ENCODE measurements around the gene ZG16B.
A peak's percentile ranks its signal among the peaks of the same experiment; 100 is the strongest.

Gene ZG16B

DNA sequence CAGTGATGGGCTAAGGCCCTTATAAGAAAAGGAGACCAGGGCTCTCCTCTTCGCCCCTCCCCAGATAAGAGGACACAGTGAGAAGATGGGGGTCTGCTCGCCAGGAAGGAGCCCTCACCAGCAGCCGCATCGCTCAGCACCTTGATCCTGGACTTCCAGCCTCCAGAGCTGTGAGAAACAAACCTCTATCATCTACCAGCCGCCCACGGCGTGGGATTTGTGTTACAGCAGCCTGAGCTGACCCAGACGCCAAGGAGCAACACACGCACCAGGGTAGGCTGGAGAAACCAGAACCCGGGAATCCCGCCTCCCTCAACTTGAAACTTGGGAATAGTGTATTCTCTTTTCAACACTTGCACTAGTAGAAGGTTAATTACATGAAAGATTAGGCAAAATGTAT is 4.2 kb upstream of the ZG16B start:
- DNase-seq = no peak

DNA sequence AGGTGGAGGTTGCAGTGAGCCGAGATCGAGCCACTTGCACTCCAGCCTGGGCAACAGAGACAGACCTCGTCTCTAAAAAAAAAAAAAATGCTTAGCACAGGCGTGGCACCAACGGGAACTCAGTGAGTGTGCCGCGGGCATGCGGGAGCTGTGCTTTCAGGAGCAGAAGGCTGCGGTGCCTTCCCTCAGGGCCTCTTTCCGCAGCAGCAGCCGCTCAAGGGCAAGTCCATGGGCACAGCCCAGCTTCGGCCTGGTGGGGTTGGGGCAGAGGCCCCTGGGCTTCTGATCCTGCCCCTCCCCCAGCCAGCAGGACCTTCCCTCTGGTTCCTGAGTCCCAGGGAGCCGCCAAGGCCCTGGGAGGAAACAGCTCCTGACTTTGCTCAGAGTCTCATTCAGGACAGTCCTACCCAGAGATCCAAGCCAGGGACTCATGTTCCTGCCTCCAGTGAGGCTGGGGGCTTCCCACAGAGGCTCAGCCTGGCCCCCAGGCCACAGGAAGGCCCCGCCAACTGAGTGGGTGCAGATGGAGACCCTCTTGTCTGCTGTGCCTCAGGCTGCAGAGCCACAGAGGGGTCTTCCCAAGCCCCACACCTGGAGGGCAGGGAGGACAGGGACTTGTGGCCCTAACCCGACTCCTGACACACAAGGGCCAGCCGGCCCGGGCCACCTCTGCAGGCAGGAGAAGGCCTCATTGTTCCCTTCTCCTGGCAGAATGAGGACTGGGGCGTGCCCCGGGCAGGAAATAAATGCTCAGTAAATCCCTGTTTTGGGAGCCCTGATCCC is 3.3 kb upstream of the ZG16B start:
- no peak for DNase-seq

DNA sequence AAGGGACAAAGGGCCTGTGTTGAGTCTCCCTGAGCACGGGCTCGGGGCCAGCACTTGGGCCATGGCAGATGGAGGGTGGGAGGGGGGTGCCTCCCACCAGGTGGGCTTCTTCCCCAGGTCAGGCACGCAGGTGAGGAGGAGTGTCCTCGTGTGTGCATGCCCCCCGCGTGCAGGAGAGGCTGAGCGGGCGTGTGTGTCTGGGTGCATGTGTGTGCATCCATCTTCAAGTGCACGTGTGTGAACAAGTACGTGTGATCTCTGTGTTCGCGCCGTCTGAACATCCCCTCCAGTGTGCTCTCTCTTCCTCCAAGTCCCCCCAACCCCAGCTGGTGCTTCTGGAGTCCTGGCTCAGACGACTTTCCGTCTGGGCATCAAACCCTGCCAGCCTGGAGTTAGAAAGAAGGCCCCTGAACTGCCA is 2.7 kb upstream of the ZG16B start:
- DNase-seq = no peak

DNA sequence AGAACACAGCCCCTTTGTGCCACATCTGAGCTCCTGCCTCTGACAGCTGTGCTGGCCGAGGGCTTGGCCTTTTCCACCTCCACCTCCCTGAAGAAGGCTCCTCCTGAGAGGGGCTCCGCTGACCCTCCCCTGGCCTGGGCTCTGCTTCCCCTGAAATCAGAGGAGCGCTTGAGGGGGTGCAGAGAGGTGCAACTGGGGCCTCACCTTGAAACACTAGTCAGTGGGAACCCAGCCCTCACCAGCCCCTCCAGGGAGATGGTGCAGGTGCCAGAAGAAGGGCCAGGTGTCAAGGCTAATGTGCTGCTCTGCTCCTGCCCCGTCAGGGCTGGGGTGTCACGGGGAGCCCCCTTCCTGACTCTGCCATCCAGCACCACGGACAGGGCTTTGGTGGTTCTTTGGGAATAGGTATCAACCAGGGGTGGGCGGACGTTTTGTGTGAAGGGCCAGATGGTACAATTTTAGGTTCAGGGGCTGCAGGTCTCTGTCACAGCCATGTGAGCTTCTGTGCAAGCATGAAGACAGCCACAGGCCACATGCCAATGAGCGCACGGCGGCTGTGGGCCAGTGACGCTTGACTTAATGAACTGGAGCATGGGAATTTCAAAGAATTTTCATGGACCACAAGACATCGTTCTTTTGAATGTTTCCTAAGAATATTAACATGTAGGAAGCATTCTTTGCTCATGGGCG is 2.1 kb upstream of the ZG16B start:
- no peak for DNase-seq

DNA sequence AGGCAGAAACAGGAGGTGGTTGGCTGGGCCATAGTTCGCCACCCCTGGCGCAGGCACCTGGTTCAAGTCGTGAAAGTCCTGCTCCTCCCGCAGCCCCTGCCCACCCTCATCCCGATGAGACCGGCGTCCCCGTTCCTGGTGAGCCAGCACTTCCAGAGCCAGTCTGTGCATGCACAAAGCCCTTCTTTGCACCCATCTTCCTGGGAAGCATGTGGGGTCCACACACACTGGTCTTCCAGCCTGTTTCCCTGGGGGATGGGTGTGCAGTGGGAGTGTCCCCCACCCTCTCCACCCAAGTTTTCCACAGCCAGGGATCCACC is 1.6 kb upstream of the ZG16B start:
- DNase-seq = no peak

DNA sequence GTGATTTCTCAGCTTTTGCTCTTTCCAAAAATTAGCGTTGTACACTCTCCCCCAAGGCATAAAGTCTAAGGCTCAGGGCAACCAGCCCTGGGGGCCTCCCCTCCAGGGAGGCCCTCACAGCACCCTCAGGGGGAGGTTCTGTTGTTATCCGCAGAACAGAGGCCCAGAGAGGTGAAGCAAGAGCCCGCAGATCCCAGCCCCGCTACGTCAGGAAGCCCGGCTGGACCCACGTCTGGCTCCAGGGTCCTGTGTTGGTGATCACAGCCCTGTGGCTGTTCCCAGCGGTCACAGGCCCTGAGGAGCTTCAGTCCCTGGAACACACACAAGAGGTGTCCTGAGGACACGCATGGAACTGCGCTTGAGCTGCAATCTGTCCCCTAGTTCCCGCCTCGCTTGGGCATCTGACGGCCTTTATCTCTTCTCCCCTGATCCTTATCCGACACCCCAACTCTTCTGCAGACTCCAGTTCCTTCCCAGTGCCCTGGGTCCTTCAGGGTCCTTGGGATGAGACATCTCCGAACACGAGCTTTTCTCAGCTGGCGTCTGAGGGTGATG is 1.1 kb upstream of the ZG16B start:
- no peak for DNase-seq

DNA sequence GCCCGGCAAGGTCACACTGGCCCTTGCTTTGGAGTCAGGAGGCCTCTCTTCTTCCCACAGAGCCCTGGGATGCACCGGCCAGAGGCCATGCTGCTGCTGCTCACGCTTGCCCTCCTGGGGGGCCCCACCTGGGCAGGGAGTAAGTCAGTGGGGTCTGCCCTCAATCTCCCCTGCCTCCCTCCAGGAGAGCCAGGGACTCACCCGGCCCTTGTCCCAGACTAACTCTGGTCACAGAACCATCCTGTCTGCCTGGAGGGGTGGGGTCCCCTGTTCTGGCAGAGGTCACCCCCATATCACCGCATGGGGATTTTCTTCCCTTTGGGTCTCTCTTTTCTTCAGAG is 222 bp downstream of the ZG16B start:
- DNase-seq = no peak

DNA sequence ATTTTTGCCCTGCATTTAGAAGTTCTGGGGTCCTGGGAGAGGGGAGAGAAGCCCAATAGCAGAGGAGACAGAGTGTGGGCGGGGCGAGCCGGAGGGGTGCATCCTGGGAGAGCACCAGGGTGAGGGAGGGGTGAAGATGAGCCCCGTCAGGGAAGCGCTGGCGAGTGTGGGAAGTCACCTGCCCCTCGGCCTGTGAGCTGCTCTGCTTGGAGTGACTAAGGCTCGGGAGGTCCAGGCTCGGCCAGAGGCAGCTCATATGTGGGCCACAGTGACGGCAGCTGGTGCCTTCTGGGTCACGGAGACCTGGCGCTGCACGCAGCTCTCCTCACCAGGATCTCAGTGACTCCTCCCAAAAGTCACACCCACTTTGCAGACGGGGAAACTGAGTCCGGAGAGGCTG is 1.1 kb downstream of the ZG16B start:
- no peak for DNase-seq

DNA sequence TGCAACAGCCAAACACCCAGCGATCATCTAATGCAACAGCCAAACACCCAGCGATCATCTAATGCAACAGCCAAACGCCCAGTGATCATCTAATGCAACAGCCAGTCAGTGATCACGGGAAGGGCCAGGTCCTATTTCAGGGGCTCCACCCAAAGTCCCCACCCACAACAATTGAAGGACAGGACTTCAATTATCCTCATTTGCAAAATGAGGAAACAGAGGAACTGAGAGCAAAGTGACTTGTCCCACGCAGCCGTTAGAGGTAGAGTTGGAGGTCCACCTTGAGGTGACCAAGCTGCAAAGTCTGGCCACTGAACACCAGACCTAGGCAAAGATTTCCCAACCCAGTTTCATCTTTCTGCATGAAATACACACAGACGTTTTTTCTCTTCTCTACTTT is 3.7 kb downstream of the ZG16B start:
- no peak for DNase-seq

DNA sequence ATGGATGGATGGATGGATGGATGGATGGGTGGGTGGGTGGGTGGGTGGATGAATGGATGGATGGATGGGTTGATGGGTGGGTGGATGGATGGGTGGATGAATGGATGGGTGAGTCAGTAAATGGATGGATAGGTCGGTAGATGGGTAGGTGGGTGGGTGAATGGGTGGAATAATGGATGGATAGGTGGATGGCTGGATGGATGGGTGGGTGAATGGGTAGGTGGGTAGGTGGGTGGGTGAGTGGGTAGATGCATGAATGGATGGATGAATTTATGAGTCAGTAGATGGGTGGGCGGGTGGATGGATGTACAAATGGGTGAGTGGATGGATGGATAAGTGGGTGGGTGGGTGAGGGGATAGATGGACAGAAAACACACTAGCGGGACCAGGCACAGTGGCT is 4.9 kb downstream of the ZG16B start:
- DNase-seq = no peak

DNA sequence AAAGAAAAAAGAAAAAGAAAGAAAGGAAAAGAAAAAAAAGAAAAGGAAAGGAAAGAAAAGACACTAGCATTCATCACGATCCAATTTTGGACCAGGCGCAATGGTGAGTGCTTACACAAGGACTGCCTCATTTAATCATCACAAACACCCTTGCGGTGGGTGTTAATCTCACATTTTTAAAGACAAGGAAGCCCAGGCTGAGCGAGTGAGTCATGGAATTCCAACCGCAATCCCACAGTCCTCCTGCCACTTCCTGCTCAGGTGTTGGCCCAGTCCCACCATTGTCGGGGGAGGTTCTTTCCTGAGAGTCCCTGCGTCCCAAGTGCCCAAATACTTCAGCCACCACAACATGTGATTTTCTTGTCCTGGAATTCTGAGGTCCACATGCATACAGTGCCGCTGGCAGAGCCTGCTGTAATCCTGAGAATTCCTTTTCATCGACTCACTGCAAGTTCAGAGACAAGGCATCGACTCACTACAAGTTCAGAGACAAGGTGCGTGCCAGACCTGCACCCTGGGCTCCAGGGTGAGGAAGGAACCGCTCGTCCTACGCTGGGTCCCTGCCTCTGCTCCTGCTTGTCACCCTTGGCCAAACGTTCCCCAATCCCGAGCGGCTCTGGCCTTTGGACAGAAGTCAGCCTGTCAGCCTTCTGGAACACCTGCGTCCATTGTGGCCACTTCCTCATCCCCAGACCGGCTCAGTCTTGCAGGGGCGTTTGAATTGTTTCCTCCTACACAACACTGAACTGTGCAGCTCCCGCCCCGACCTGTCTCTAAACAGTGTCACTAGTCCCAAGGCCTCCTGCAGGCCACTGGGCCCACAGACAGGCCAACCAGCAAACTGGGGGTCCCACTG is 5.8 kb downstream of the ZG16B start:
- DNase-seq = no peak

DNA sequence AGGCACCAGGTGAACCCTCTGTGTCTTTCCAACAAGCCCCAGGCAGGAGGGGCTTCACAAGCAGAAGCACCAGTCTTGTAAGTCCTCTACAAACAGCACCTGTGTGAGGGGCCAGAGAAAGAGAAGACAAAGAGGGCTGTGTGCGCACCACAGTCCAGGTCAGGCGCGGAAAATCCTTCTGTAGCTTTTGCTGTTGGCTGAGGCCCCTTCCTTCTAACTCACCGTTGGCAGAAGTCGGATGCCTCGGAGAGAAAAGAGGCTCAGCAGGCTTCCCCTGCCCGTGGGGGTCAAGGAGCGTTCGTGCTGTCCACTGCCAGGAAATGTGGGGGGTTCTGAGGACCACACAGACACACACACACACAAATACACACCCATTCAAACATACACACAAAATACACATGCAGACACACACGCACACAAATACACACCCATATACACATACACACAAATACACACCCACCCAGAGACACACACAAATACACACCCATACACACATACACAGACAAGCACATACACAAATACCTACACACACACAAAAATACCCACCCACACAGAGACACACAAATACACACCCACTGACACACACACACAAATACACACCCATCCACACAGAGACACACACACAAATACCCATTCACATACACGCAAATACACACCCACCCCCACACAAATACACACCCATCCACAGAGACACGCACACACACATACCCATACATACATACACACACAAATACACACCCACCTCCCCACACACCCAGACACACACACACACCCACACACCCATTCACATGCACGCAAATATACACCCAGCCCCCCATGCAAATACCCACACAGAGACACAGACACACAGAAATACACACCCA is 6.8 kb downstream of the ZG16B start:
- no peak for DNase-seq

DNA sequence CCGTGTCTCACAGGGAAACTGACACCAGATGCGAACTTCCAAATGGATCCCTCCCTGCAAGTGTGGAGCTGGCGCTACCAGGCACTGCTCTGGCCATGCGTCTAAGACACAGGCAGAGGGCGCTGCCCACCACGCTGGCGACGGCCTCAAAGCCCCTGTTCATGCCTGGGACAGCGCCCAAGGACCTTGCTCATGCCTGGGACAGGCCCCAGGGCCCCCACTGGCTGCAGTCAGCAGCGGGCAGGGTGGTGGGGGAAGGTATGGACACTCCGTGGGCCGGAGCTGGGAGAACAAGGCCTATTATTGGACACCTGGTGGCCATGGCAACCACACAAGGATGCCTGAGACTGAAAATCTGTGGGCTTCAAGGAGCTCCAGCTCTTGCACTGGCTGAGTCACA is 8.8 kb downstream of the ZG16B start:
- peak; percentile 52 to 67 for DNase-seq

DNA sequence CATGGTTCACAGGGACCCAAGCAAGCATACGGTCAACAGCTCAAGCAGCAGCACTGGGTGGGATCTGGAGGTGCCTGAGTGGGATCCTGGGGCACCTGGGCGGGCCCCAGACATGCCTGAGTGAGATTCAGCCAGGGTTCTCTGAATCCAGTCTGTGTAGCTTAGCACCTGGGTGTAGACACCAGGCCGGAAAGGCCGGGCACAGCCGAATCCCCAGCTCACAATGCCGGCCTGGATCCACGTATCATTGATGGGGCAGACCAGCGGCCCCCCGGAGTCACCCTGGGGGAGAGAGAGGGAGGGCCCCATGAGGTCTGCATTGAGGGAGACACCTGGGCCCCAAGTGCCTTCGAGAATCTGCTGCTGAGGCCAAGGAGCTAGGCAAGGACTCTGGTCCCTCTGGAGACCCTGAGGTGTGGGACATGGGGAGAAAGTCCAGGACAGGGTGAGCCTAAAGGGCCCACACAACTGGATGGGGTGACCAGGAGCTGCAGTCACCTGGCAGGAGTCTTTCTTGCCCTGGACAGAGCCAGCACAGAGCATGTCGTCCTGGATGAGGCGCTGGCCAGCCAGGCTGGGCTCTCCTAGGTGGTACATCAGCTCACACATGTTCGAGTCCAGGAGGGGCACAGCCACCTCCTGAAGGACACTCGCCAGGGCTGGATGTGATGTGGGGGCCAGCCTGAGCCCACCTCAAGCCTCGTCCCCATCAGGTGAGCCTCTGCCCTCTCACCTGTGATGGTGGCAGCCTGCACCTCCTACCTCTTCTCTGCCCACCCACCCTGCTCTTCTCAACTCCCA is 9.7 kb downstream of the ZG16B start:
- no peak for DNase-seq

DNA sequence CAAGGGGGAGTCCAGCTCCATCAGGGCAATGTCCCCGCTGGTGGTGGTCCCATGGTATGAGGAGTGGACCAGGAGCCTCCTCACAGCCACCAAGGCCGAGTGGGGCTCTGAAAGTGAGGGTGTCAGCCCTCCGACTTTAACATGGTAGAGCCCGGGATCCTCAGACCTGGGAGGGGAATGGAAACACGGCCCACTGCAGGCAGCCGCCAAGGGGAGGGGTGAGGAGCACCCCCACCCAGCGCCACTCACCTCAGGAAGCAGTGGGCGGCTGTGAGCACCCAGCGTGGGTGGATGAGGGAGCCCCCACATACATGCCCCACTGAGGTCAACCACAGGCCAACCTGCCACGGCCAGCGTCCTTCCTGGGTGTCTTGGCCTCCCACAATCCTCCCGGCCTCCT is 10.8 kb downstream of the ZG16B start:
- DNase-seq = no peak

DNA sequence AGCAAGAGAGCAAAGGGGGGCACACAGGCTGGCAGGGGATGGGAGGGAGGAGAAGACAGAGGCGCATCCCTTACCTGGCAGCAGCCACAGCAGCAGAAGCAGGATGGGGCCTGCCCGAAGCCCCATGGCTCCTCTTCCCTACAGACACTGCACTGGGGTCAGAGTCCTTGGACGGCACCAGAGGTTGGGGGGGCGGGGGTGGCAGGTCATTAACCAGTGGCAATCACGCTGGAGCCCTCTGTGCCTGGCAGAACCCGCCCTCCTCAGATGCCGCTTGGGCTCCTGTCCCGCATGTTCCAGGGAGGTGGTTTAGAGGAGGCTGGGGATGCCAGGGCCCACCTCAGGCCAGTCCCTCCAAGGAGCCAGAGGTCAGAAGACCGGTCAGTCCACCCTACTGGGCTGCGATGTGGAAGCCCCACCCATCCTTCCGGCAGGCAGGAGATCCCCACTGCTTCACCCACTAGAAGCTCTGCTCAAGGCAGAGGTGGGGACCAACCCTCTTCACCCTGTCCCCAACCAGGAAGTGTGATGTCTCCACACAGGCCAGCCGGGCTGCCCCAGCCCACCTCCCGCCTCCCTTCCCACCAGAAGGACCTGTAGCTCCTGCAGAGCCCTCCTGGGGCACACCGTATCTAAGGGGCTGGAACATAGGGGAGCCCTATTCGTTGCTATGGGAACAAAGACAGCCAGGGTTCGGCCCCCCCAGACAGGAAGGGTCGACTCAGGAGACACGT is 11.7 kb downstream of the ZG16B start:
- peak; percentile 18 to 26 for DNase-seq

DNA sequence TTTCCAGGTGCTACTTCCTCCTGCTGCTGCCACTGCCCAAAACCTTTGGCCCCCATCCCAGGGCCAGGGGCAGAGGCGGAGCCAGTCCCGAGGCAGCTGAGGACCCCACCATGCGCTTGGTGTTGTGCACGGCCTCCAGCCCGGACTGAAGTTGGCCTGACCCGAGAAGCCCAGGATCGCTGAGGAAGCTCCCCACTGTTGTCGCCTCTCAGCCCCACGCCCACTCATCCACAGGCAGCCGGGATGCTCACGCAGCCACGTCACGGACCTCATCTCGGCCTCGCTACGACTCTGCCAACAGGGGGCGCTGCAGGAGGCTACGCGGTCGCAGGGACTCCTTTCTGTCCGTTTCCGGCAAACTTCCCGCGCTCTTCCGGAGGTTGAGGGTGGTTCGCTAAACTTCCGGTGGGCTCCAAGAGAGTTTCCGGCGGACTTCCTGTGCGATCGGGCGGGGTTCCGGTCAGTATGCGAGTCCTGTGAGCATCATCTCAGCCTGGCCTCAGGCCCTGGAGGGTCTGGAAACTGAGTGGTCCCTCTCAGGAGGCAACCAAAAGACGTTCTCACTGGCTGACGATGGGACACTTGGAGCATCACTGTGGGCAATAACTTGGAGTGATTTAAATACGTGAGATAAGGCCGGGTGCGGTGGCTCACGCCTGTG is 12.4 kb downstream of the ZG16B start:
- peak; percentile 78 to 79 for DNase-seq

DNA sequence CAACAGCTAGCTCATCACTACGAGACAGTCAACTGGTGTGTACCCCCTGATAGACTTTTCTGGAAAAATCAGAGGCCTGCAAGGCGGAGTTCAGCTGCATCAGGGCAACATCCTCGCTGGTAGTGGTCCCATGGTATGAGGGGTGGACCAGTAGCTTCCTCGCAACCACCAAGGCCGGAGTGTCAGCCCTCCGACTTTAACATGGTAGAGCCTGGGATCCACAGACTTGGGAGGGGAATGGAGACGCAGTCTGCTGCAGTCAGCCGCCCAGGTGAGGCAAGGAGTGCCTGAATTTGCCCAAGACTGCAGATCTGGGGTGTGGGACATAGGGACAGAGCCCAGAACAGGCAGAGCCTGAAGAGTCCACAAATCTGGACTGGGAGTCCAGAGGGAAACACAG is 13.4 kb downstream of the ZG16B start:
- DNase-seq = no peak

DNA sequence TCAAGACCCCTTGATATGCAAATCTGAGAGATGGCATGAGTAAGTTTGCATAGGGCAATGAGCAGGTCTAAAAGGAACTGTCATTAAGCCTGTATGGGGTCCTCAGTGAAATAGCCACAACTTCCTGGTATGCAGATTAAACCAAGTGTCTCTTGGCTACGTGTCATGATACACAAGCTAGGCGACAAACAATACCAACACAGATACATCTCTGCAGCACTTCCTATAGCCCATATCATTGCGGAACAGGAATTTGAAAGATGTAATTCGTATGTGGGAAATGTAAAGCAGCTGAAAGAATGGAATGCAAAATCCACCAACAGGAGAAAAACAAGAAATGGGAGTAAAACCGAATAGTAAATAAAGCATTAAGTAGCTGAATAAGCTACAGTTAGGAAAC is 15.0 kb downstream of the ZG16B start:
- DNase-seq = no peak

DNA sequence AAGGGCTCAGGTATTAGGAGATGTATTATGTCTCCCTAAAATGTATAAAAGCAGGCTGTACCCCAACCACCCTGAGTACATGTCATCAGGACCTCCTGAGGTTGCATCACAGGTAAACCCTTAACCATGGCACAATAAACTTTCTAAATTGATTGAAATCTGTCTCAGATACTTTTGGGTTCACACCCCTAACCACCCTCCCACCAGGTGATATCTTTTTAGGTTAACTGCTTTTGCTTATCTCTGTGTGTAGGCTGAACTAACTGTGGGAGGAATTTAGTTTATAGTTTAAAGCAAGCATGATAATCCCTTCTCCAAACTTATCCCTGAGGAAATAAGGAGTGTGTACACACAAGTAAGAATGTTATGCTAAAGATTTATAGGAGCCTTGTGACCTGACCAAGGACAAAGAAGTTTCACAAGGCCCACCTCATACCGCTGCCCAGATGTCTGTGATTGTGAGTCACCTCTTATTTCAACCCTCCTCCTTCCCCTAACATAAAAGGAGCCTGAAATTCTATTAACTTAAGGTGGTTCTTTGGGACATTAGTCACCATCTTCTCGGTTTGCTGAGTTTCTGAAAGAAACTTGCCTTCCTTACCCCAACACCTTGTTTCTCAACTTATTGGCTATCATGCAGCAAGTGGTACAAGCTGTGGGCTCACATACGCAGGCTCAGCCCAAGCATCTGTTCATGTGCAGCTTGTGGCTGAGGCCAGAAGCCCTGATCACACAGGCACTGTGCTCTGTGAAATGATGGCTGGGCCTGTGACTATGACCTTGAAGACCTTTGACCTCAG is 16.6 kb downstream of the ZG16B start:
- no peak for DNase-seq
